Endometrial microvascular endothelial cells (primary cell): Measurements from ENCODE around the gene TRPV4. TPM values are rescaled to one million over a fixed set of nuclear protein-coding genes. Genes with fewer than 3 reads are reported as not detected.

Experiments
- in situ Hi-C: cut with HindIII; loops from 2 replicates; pipeline ENCODE4 v1.10.0; 2017; ENCODE audit warnings: low sequenced_read_pairs, low pct_unique_long_range_greater_than_20kb; ENCODE audit errors: inconsistent ontology term
- total RNA-seq: library from RNA; depleted of rRNA; stranded (reverse); fragments of >200 nt; gene quantifications from one replicate; pipeline ENCODE4 v1.2.3, GENCODE V29; 2015; ENCODE audit errors: inconsistent ontology term

TRPV4 gene
- total RNA-seq, 1 donor from 2014 or later, result 3.3 TPM

DNA sequence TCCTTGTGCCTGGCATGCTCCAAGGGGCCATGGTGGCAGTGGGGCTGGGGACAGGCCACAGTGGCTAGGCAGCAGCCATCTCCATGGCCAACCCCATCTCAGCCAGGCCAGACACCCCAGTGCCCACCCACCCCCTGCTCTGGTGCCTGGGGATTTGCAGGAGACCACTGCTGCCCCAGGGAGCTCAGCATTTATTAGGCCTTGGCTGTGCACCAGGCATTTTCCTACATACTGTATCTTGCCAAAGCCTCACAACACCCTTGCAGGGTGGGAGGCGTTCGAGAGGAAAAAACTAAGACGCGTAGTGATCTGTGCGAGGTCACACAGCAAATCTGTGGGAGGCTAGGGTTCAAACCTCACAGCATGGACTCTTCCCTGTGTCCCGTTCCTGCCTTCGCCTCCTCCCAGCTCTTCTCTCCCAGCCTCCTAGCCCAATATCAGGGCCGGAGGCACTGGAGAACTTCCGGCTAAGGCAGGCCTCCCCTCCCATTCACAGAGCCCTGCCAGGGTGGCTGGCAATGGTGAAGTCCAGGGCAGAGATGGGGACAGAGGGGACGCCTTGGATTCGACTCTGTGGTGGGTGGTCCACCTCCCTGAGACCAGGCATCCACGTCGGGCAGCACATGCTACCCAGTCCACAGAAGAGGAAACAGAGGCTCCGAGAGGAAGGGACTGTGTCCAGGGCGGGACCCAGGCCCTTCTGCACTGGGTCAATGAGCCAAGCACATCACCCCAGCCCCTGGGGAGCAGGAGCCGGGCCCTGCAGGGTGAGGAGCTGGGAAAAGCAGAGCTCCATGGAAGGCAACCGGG, 62.1 kb downstream of the TRPV4 start:
- in situ Hi-C loops, result no loop called here

DNA sequence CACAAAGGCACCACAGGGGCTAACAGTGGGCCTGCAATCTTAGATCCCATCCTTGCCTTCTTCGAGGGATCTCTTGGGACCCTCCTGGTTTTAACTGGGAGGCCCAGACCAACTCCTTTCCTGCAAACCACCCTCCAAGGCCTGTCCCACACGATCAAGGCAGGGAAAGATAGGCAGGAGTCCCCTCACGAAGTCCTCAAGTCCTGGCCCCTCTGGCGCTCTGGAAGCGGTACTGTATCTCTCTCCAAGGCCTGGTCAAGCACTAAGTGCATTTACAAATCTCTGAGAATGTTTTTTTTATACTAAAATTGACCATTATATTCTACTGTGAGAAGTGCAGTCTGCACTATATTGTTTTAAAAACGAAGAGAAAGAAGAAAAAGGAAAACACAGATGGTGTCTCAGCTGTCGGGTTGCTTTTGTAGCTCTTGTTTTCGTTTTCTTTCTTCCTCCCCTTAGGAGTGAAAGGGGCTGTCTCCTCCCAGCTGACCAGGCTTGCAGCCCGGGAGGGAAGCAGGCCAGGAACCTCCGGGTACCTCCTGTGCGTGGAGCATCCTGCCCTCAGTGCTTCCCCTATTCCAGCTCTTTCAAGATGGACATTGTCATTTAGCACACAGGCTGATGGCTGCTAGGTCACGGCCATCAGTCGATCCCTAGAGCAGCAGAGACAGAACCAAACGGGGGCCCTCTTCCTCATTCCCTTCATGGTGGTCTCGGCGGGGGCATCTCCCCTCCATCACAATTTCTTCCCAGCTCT, 62.9 kb downstream of the TRPV4 start:
- in situ Hi-C loops, result no loop called here

DNA sequence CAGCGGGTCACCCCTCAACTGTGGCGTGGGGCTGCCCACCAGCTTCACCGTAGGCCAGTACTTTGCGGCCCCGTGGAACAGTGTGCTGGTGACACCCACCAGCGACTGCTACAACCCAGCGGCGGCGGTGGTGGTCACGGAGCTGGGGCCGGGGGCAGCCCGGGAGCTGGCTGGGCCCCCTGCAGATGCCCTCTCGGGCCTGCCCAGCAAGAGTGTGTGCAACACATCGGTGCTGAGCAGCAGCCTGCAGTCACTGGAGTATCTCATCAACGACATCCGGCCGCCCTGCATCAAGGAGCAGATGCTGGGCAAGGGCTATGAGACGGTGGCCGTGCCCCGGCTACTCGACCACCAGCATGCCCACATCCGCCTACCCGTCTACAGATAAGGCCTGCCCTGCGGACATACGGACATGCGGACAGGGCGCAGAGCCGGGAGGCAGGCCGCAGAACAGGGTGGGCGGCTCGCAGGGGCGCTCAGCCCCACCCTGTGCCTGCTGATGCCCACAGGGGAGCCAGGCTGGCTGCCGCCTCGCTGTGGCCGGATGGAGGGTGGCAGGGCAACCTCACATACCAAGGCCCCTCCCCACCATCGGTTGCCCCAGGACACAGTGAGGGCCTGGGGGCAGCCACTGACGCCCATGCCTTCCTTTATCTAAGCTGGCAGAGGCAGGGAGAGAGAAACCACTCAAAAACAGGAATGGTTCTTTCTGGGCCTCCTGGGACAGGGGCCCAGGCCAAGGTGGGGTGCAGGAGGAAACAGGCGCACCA, 64.1 kb downstream of the TRPV4 start:
- in situ Hi-C loops, result no loop called here

DNA sequence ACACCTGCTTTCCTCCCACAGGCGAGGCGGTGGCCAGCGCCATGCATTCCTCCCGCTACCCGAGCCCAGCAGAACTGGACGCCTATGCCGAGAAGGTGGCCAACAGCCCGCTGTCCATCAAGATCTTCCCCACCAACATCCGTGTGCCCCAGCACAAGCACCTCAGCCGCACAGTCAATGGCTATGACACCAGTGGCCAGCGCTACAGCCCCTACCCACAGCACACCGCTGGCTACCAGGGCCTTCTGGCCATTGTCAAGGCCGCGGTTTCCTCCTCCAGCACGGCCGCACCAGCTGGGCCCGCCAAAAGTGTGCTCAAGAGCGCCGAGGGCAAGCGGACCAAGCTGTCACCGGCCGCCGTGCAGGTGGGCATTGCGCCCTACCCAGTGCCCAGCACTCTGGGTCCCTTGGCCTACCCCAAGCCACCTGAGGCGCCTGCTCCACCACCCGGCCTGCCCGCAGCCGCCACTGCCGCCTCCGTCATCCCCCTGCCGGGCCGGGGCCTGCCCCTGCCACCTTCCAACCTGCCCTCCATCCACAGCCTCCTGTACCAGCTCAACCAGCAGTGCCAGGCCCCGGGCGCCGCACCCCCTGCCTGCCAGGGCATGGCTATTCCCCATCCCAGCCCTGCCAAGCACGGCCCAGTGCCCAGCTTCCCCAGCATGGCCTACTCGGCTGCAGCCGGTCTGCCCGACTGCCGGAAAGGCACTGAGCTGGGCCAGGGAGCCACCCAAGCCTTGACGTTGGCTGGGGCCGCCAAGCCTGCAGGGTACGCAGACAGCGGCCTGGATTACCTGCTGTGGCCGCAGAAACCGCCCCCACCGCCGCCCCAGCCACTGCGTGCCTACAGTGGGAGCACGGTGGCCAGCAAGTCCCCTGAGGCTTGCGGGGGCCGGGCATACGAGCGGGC, 65.0 kb downstream of the TRPV4 start:
- in situ Hi-C loops, result no loop called here

DNA sequence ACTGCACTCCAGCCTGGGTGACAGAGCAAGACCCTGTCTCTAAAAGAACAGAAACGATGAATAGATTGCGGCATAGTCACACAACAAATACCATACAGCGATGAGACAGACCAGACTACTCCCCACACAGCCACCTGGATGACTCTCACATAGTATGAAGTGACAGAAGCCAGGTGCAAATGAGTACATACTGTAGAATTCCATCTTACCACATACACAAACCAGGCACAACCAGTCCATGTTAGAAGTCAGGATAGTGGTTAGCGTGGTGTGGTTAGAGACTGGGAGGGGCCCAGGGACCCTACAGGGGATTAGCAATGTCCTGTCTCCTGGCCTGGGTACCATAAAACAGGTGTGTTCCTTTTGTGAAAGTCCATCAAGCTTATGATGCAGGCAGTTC, 65.7 kb downstream of the TRPV4 start:
- in situ Hi-C loops, result no loop called here

DNA sequence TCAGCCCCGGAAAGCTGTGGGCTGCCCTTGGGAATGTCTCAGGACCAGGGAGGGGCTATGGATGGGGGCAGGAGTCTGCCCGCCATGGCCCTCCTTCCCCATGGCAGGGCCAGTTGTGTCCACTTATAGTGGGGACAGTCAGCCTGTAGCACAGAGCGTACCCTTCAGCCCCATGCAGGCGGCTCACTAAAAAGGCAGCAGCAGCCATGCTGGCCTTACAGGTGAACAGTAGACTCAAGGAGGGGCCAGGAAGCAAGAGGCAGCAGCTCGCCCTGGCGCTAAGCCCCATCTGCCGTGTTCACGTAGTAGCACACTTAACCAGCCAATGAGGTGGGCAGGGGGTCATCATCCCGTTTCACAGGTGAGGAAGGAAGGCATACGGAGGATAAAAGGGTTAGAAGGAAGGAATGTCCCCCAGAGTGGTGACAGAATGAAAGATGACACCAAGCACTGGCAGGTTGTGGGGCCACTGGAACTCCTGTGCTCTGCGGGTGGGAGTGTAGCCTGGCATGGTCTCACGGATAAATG, 66.9 kb downstream of the TRPV4 start:
- in situ Hi-C loops, result no loop called here

DNA sequence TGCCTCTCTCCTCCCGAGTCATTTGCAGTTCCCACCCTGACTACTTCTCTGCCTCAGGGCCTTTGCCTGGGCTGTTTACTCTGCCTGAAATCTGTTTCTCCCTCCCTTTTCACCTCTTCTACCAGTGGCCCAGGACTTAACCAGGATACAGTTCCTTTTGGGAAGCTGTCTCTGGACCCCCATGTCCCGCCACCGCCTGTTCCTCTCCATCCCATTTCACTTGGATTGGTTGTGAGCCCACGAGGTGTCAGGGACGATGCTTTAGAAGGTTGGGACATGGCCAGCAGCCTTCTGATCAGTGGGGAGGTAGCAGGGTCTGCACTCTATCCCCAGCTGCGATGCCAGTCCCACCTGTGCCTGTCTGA, 67.8 kb downstream of the TRPV4 start:
- in situ Hi-C loops, result no loop called here

DNA sequence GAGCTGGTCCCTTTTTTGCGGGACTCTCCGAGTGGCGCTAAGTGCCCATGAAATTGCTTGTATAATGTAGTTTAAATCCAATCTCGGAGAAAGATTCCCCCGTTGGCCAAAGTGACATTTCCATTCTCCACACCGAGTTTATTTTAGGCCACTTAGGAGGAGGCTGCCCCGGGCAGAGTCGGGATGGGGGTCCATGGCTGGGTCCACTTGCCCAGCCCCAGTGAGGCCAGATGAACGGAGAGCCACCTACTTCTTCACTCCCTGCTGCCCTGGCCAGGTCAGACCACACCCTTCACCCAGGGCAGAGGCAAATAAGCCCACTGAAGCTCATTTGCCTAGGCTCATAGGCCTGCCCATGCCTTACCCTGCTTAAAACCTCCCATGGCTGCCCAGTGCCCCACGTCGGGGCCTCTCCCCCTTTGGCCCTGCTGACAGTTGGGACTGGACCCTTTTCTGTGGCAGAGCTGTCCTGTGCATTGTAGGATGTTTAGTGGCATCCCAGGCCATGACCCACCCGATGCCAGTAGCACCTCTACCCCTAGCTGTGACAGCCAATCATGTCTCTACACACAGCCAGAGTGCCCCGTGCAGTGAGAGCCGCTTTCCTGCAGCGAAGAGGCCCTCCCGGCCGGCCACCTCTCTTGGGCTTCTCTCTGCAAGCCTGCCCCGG, 68.3 kb downstream of the TRPV4 start:
- in situ Hi-C loops, result no loop called here

DNA sequence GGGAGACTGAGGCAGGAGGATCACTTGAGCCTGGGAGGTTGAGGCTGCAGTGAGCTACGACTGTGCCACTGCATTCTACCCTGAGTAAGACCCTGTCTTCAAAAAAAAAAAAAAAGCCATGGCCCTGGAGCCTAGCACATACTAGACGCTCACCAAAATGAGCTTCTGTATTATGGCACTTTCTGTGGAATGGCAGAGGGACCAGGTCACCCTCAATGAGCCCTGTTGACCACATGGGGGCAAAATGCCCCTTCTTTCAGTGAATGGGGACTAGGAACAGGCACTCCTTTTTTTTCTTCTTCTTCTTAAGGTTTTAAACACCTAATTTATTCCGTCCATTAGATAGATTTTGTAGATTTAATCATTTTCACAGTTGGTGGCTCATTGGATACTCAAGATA, 69.1 kb downstream of the TRPV4 start:
- in situ Hi-C loops, result no loop called here

DNA sequence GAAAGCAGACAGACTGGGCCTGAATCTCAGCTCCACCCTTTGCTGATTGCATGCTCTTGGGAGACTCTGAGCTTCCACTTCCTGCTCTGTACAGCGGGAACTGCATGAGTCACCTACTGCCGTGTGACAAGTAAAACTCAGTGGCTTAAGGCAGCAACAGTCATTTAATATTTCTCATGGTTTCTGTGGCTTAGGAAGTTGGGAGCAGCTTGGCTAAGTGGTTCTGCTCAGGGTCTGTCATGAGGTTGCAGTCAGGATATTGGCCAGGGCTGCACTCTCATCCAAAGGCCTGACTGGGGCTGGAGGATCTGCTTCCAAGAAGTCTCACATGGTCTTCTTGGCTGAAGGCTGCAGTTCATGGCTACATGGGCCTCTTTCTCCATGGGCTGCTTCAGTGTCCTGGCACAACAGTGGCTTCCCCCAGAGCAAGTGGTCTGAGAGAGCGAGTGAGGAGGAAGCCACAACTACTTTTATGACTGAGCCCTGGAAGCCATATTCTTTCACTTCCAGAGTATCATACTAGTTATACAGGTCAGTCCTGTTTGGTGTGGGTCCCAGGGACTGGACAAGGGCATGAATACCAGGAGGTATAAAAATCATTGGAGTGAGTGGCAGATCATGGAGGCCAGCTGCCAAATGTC, 69.9 kb downstream of the TRPV4 start:
- in situ Hi-C loops, result no loop called here

DNA sequence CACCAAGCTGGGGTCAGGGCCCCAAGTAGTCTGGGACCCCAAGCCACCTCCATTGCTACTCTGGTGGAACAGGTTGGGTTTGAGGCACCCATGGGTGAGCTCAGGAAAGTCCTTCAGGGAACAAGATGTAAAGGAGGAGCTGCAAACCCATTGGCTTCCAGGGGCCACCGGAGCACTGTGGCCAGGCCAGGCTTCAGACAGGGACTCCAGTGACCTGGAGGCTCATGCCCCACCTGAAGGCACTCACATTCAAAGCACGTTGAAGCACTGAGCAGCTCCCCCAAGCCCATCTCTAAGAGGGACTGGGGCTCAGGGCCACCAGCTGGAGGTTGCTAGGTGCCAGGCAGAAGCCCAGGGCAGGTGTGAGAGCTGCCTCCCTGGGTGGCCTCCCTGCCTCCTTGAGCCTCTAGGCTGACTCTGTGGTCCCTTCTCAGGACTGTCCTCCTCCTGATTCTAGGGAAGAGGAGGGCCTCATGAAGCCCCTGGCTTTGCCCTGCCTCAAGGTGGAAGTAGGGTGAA, 70.5 kb downstream of the TRPV4 start:
- in situ Hi-C loops, result no loop called here

DNA sequence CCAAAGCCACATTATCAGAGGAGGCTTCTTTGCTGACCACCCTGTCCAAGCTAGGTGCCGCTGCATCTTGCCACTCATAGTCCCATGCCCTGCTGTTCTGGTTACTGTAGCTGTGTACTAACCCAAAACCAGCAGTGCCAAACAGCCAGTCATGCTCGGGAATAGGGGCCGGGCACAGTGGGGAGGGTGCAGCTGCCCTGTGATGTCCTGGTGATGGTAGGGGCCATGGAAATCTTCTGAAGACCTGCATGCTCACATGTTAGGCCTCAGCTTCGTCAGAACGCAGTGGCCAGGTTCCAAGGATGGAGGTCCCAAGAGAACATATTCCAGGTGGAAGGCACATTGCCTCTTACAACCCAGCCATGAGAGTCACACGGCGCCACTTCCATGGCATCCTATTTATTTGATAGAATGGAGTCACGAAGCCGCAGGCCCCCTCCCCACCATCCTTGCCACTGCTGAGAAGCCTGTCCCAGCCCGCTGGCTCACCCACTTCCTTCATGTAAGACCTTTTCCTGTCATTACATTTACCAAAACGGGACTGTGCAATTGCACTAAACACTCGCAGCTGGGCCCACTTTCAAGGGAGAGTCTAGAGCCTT, 71.0 kb downstream of the TRPV4 start:
- in situ Hi-C loops, result no loop called here

DNA sequence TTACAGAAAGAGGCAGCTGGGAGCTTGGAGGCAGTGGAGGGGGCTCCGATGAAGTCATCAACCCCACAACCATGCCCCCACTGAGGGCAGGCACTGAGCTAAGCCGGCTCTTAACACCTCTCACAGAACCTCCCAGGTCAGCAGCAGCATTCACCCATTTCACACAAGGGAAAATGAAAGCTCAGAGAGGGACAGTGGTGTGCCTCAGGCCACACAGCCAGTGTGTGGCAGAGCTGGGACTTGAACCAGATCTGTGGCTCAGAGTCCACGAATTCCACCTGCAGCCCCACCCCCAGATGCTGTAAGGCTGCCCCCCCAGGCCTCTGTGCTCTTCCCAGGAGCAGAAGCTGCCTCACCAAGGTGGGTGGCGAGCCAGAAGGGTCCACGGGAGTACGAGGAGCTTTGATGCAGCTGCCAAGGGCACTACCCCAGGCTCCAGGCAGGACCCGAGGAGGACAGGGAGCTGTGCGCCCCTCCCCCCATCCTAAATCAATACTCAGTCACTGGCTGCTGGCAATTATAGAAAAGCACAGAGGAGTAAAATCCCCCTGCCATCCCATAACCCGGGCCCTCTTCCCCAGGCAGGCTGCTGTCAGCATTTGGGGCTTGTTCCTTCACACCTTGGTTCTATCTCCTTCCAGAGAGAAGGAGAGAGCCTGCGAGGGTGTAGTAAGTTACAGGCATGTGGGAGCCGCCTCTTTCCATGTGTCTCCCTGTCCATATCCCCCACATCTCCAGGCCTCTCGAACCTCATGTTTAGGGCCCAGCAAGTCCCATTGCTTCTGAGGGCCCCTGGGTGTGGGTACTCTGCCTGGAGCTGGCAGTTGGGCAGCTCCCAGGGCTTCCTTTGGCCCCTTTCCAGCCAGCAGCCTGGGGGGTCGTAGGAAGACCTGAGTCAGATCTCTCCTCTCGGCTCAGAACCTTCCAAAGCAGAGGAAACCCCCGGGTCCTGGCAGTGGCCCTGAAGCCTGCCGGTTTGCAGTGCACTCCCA, 72.0 kb downstream of the TRPV4 start:
- in situ Hi-C loops, result no loop called here

DNA sequence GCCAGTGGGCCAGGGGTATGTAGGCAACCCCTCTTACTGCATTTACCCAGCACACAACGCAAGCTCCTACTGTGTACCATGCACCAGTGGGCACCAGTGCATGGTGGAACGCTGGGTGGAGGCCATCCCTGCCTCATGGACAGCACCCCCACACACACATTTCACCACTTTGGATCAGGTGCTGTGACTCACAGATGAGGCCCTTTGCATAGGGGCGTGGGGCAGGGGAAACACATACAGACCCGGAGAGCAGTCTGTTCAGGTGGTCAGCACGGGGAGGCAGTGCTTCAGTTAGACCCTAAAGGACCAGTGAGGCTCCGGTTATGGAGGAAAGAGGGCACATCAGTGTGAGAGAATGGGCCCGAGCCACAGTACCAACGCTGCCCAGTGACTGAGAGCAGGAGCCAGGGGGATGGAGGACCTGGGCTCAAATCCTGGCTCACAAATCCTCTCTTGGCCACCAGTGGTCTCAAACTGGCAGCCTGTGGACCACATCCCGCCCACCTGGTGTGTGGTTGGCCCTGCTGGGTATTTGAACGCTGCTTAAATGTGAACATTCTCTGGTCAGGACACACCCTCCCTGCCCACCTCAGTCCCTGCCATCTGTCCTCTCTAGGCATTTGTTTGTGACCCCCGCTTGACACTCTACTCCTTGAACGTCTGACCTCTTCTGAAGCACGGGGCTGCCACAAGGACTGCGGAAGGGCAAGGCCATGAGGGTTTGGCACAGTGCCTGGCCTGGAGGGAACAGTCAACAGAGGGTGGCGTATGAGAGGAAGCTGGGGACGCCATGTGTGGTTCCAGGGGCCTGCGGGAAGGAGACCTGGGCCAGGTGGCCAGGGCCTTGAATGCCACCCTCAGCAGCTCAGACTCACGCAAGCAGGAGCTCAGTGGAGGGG, 72.9 kb downstream of the TRPV4 start:
- in situ Hi-C loops, result no loop called here

DNA sequence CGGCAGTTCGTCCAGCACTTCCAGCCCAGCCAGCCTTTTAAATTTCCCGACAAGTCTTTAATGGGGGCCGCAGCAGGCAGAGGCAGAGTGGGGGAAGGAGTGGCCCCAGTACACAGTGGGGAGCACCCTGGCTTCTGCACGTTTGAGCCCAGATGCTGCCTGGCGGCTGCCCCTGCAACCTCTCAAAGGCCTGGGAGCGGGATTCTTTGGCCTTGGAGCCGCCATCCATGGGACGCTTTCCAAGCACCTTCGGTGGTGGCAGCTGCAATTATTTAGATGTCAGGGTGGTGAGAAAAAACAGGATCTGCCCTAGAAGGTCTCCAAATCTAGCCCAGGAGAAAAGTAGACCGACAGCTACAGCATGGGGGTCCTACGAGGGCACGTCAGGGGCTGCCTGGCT, 73.6 kb downstream of the TRPV4 start:
- in situ Hi-C loops, result no loop called here
